ENCODE results near the gene MMAB. TPM values are rescaled to one million over a fixed set of nuclear protein-coding genes. Genes with fewer than 3 reads are reported as not detected.

MMAB gene
- total RNA-seq, 1 experiment from 2014 or later = 22.2 TPM

DNA sequence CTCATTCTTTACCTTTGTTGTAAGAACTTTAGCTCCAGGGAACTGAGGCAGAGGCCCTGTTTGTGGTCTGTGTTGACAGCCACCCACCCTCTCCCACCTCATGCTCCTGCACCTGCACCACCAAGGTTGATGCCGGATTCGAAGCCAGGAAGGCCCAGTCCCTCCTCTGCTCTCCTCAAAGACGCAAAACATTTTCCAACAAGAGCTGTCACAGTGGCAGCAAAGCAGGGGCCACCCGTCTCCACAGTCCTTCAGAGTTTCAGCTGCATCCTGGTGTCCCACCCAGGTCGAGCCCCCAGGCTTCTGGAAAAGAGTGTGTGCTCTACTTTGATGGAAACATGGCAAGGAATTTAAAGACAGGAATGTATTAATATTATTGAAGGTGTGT is 37.4 kb downstream of the MMAB start:
- no peak overlapping the region for H3K27ac ChIP-seq
- DNase-seq = no peak
- H3K36me3 ChIP-seq = no peaks in the 10 kb centered on the region
- H3K4me1 ChIP-seq = peaks cover 24% of the 10 kb centered on the region
- no peak overlapping the region for H3K4me3 ChIP-seq
- no peaks in the 10 kb centered on the region for H3K9me3 ChIP-seq (replicated peaks)
- H3K27me3 ChIP-seq = no peaks in the 10 kb centered on the region

DNA sequence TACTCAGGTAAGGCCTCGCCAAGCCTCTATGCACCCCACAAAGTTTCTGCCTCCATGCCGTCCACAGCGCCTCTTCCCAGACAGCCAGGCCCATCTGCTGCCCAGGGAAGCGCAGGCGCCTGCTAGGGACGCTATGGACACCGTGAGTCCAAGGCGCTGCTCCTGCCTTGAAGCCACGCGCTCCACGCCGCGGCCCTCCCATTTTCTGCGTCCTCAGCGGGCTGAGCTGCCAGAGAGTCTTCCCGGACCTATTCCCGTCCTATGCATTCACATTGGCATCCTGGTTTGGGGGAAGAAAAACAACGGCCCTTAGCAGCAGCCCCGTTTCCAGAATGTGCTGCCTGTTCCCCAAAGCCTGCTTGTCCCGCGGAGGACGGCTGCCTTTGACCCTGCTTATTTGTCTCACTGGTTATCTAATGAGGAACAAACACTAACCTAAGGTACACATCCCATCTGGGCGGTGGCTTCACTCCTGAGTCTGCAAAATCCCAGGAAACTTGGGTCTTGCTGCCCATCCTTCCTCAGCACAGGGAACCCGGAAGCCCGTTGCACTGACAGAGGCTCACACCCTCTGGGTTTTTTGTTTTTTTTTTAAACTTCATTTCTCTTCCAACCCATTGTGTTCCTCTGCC is 38.0 kb downstream of the MMAB start:
- Histone ChIP-seq H3K4me1 (peaks cover 29% of the 10 kb centered on the region), H3K4me3 (no peak overlapping the region), H3K27ac (no peak overlapping the region), H3K36me3 (no peaks in the 10 kb centered on the region), H3K9me3 (replicated peaks) (no peaks in the 10 kb centered on the region), H3K27me3 (no peaks in the 10 kb centered on the region)
- DNase-seq = no peak

DNA sequence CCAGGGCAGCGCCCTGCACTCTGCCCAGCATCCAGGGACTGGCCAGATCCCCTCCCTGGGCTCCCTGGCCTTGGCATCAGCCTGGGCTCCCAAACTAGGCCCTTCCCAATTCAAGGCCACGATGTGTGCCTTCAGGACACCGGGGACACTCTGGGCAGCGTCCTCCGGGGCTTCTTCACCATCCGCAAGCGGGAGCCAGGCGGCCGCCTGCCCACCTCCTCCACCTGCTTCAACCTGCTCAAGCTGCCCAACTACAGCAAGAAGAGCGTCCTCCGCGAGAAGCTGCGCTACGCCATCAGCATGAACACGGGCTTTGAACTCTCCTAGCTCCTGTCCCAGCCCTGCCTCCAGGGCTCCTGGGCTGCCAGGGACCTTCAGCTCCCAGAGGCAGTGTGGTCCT is 38.8 kb downstream of the MMAB start:
- Histone ChIP-seq H3K9me3 (replicated peaks) (no peaks in the 10 kb centered on the region), H3K4me3 (no peak overlapping the region), H3K4me1 (peaks cover 38% of the 10 kb centered on the region), H3K36me3 (no peaks in the 10 kb centered on the region), H3K27me3 (no peaks in the 10 kb centered on the region), H3K27ac (no peak overlapping the region)
- no peak for DNase-seq

DNA sequence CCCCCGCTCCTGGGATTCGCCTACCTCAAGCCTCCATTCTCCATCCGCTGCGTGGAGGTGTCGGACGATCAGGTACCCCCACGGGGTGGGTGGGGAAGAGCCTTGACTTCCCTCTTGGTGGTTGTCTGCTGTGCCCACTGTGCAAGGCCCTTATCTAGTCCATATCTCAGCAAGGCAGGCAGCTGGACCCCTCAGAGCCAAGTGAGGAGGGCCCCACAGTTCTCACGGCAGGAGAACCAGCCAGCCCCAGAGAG is 39.9 kb downstream of the MMAB start:
- no peak for DNase-seq
- Histone ChIP-seq H3K36me3 (no peaks in the 10 kb centered on the region), H3K9me3 (replicated peaks) (no peaks in the 10 kb centered on the region), H3K27me3 (no peaks in the 10 kb centered on the region), H3K27ac (no peak overlapping the region), H3K4me3 (no peak overlapping the region), H3K4me1 (peaks cover 43% of the 10 kb centered on the region)

DNA sequence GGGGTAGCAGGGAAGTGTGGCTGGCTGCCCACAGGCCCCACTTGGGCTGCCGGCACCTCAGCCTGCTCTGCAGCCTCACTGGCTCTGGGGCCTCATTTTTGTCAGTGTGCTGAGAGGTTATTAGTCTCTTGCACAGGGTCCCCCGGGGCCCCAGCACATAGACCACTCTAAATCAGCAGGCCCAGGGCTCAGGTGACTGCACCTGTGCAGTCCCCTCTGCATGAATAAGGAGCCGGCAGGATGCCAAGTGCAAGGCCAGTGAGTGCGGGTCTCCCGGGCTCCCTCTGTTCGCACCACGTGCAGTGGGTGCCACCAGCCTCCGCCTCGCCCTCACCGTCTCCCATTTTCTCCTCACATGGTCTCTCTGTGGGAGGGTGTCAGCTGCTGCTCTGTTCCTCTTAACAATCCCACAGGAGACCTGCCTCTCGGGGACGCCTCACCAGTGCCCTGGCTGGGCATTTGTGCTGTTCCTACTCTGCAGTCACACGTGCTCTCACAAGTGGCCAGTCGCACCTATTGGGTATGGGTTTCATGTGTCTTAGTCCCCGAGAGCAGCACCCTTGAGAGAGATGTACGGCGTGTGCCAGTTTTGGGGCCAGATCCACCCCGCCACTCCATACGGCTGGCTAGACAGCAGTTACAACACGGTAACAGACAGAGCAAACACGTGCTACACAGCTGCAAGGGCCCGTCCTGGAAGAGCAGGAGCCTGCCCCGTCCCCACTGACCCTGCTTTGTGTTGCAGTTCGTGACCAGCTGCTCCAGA is 40.4 kb downstream of the MMAB start:
- Histone ChIP-seq H3K36me3 (no peaks in the 10 kb centered on the region), H3K4me1 (peaks cover 43% of the 10 kb centered on the region), H3K27me3 (no peaks in the 10 kb centered on the region), H3K9me3 (replicated peaks) (no peaks in the 10 kb centered on the region), H3K27ac (no peak overlapping the region), H3K4me3 (no peak overlapping the region)
- DNase-seq = no peak

DNA sequence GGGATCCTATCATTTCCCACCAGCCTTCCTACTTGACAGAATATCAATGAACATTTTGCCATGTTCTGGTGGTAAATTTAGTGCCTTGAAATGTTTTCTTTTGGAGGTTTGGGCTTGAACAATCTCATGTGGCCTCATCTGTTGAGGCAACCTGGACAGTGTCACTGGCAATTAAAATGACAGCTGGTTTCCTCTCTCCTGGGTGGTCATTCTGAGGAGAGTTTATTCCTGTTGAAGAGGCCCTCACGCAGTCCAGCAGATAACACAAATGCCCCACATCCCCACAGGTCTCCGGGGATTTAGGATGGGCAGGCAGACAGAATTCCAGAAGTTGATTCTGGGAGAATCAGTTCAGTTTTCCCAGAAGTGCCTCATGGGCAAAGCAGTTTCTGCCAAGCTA is 41.9 kb downstream of the MMAB start:
- Histone ChIP-seq H3K27ac (peak overlapping the region; percentile 72), H3K4me1 (peaks cover 43% of the 10 kb centered on the region), H3K36me3 (no peaks in the 10 kb centered on the region), H3K4me3 (peak overlapping the region; percentile 26; the same call in 1 of the 2 replicates), H3K27me3 (no peaks in the 10 kb centered on the region), H3K9me3 (replicated peaks) (no peaks in the 10 kb centered on the region)
- DNase-seq = peak; percentile 64 to 65

DNA sequence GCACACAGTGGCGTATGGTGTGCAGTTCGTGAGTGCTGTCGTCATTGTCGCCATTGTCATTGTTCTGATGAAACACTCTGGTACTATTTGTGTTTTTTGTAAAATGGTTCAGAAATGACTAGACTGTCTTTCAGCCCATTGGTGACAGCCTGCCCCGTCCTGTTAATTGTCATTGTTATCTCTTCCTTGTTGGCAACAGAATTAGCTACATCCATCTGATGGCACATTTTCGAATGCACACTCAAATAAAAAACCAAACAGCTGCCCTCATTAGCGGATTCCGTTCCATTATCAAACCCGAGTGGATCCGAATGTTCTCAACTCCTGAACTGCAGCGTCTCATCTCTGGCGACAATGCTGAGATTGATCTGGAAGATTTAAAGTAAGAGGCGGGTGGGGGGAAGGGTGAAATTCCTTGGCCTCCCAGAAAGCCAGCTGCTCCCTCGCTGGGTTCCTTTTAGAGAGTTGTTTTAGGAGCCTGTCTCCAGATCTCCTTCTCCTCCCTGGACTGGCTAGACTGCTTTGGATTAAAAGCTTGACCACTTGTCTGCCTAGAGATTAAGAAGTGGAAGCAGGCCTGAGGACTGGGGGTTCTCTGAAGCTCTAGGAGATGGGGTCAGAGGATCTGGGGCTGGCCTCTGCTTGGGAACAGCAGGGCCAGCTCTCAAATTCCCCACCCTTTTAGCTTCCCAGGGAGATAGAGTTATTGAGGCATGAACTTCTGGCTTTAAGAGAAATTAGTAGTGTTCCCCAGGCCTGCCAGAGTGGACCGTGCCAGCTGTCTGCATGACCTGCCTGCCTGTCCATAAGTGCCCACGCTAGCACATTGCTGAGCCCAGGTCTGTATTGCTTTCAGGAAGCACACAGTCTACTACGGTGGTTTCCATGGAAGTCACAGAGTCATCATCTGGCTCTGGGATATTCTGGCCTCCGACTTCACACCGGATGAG is 43.3 kb downstream of the MMAB start:
- DNase-seq = peak; percentile 68
- H3K4me3 ChIP-seq = peak overlapping the region; percentile 26; the same call in 1 of the 2 replicates
- no peaks in the 10 kb centered on the region for H3K27me3 ChIP-seq
- no peaks in the 10 kb centered on the region for H3K9me3 ChIP-seq (replicated peaks)
- peak overlapping the region; percentile 72 for H3K27ac ChIP-seq
- H3K4me1 ChIP-seq = peaks cover 43% of the 10 kb centered on the region
- H3K36me3 ChIP-seq = no peaks in the 10 kb centered on the region

DNA sequence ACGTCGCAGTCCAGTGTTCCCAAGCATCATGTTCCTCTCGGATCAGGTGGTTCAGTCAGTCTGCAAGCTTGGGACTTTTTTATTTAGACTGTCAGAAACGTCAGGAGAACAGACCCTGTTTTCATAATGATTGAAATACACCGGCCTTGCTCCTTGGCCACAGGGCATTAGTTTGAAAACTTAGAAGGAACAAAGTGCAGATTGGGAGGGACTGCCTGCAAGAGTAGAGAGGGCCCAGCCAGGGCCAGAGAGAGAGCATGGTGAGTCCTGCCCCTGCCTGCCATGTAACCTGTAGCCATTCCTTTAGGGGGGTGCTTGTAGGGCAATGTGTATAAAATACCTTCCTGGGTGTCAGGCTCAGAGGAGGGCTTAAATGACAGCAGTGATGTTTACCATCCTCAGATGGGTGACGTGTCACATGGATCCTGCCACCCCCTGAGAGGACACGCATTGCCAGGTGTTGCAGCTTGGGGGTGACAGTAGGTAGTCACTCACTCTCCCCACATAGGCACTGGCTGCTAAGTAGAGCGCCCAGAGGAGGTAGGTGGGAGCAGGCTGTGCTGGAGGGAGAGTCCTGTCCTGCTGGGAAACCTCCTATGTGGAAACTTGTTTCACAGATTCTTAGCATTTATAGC is 45.7 kb downstream of the MMAB start:
- no peak for DNase-seq
- no peak overlapping the region for H3K27ac ChIP-seq
- no peaks in the 10 kb centered on the region for H3K27me3 ChIP-seq
- no peaks in the 10 kb centered on the region for H3K9me3 ChIP-seq (replicated peaks)
- H3K4me1 ChIP-seq = peaks cover 50% of the 10 kb centered on the region
- H3K4me3 ChIP-seq = no peak overlapping the region
- H3K36me3 ChIP-seq = no peaks in the 10 kb centered on the region

DNA sequence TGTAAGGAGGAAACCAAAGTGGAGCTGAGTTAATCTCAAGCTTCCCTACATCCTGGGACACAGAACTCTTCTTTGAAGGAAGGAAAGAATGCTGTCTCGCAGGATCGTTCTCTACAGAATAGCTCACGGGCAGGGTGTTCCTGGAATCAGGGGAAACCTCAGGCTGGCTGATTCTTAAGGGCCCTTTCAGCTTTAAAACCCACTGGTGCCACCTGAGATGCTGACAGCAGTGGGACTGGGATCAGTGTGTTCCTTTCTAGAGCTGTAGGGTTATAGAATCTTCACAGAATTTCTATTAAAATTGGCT is 48.1 kb downstream of the MMAB start:
- Histone ChIP-seq H3K4me1 (peaks cover 35% of the 10 kb centered on the region), H3K36me3 (no peaks in the 10 kb centered on the region), H3K9me3 (replicated peaks) (no peaks in the 10 kb centered on the region), H3K27ac (no peak overlapping the region), H3K4me3 (no peak overlapping the region), H3K27me3 (no peaks in the 10 kb centered on the region)
- DNase-seq = no peak

DNA sequence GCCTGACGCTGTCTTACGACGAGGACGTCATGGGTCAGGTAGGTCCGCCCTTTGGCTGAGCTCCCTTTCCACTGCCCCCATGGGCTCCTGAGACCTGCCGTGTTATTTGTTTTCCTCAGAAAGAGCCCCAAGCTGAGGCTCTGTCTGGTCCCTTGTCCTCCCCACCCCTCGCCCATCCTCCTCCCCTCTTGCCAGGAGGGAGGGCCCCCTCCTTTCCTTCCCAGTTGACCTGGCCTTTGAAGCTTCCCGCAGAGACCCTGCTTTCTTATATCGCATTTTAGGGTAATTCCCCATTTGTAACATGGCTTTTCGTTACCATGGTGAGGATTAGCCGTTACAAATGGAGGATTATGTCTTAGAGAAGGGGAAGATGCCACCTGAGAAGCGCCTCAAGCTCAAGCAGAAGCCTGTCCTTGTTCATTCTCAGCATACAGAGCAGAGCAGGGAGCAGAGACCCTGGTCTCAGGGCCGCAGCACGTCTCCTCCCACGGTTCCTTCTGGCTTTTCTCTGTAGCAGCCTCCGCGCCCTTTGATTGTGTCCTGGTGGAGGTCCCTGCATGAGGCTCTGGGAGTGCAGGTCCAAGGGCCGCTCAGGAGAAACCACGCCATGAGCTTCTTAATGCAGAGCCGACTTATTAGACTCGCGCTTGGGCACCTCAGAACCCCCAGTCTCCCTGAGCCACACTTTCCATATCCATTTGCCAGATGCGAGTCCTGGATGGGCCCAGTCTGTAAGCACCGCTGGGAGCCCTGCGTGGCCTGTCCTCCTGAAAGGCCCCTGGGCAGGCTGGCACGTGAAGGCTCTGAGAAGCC is 48.6 kb downstream of the MMAB start:
- Histone ChIP-seq H3K4me3 (no peak overlapping the region), H3K27me3 (no peaks in the 10 kb centered on the region), H3K27ac (no peak overlapping the region), H3K36me3 (no peaks in the 10 kb centered on the region), H3K9me3 (replicated peaks) (no peaks in the 10 kb centered on the region), H3K4me1 (peaks cover 35% of the 10 kb centered on the region)
- no peak for DNase-seq

DNA sequence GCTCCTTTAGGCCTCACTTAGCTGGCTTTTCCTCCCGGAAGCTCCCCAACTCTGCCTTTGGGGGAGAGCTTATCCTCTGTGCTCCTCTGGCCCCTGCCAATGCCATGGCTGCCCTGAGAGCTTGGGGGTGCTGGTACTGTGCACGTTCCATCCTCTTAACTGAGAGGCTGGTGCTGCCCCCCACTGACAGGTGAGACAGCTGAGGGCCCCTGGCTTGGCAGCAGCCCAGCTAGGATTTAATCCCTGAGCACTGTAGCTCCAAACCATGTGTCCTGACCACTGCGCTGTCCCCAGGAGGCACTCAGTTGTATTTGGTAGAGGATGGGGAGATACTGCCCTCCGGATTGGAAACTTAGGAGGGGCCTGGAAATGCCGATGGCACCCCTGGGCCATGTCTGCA is 49.8 kb downstream of the MMAB start:
- H3K27ac ChIP-seq = no peak overlapping the region
- H3K36me3 ChIP-seq = no peaks in the 10 kb centered on the region
- H3K9me3 ChIP-seq (replicated peaks) = no peaks in the 10 kb centered on the region
- DNase-seq = peak; percentile 47 to 60
- peaks cover 40% of the 10 kb centered on the region for H3K4me1 ChIP-seq
- H3K4me3 ChIP-seq = no peak overlapping the region
- H3K27me3 ChIP-seq = no peaks in the 10 kb centered on the region

DNA sequence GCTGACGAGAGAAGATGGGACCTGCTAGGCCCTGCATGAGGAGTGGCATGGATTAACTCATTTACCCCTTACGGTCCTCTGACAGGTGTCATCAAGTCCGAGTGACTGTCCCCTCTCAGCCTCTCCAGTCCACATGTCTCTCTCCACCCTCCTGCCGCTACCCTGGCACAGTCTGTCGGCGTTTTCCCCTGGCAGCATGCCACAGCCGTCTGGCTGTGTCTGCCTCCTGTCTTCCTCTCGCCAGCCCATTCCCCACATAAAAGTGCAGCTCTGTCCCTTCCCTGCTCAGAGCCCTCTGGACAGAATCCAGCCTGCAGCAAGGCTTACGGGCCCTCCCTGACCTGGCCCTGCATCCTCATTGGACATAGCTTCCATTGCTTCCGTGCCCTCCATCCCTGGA is 50.2 kb downstream of the MMAB start:
- H3K4me1 ChIP-seq = peaks cover 44% of the 10 kb centered on the region
- H3K9me3 ChIP-seq (replicated peaks) = no peaks in the 10 kb centered on the region
- H3K27me3 ChIP-seq = no peaks in the 10 kb centered on the region
- H3K27ac ChIP-seq = no peak overlapping the region
- no peaks in the 10 kb centered on the region for H3K36me3 ChIP-seq
- no peak overlapping the region for H3K4me3 ChIP-seq
- no peak for DNase-seq

DNA sequence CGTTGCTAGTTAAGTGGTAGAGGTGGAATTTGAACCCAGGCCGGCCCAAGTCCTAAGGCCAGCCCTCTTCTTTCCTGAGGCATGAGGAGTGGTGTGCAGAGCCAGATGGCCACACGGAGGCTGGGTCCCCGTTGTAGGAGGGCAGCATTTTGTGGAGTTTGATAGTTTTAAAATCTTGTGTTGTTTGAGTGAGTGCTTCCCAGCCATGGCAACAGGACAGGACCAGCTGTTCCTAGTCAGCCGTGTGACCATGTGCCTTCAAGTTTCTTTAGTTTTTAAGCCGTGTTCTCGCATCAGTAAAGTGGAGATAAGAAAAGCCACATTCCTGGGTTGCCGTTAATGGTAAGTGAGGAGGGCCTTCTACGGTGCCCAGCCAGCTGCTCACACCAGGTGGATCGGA is 51.5 kb downstream of the MMAB start:
- no peaks in the 10 kb centered on the region for H3K27me3 ChIP-seq
- H3K4me3 ChIP-seq = no peak overlapping the region
- H3K27ac ChIP-seq = peak overlapping the region; percentile 26
- DNase-seq = no peak
- H3K36me3 ChIP-seq = no peaks in the 10 kb centered on the region
- H3K9me3 ChIP-seq (replicated peaks) = no peaks in the 10 kb centered on the region
- H3K4me1 ChIP-seq = peaks cover 56% of the 10 kb centered on the region

DNA sequence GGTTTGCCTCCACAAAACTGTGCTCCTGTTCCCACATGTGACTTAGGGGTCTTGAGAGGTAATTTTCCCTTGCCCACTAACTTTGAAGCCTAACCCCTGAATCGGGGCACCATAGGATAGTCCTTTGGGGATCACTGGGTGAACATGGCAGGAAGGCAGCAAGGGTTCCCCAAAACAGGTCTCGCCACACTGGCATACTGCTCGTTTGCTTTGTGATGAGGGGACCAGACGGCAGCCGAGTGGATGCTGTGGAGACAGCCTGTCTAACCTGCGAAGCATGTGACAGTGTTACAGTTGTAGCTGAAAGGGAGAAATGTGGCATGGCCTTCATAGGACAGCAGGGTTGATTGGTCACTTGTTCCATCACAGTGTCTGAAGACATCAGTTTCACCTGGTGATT is 53.5 kb downstream of the MMAB start:
- Histone ChIP-seq H3K27me3 (no peaks in the 10 kb centered on the region), H3K9me3 (replicated peaks) (no peaks in the 10 kb centered on the region), H3K4me1 (peaks cover 61% of the 10 kb centered on the region), H3K36me3 (no peaks in the 10 kb centered on the region), H3K4me3 (no peak overlapping the region), H3K27ac (peak overlapping the region; percentile 73)
- DNase-seq = no peak

Measured in SJCRH30 (cell line).